ENCODE results near the gene RUFY1.

Gene RUFY1

DNA sequence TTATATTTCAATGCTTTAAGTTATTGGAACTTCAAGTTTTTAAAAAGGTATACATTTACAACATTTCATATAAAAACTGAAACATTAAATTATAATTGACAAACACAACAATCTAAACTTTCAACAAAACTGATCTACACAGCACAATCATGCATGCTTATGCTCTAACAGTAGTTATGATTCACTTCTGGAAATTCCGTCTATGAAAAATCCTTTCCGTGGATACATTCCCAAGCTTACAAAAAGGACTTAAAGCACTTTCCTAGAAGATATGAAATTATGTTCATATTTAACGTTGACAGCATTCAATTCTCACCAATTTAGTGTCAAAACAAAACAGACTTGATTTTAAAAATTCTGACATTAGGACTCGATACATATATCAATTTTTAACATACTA is 69.4 kb downstream of the RUFY1 start:
- Histone ChIP-seq H3K4me3 (ENCODE audit: low read depth in 1 of 2, low read length in 2 of 2) (peak overlapping the region; percentile 82 to 85; a peak in 2 of 4 replicates), H3K27me3 (ENCODE audit: insufficient read depth, low read length, poor library complexity) (no peaks in the 10 kb centered on the region), H3K27ac (ENCODE audit: low read length) (no peak overlapping the region), H3K9me3 (ENCODE audit: insufficient read depth, low read length, severe bottlenecking) (no peaks in the 10 kb centered on the region), H2AFZ (ENCODE audit: low read depth, low read length) (no peak overlapping the region), H4K20me1 (ENCODE audit: insufficient read depth, low read length) (peaks cover 84% of the 10 kb centered on the region), H3K9ac (ENCODE audit: low read depth, low read length) (peak overlapping the region; percentile 100), H3K79me2 (ENCODE audit: insufficient read depth, low read length) (peaks cover 96% of the 10 kb centered on the region), H3K4me1 (ENCODE audit: insufficient read depth, low read length) (peaks cover 61% of the 10 kb centered on the region), H3K36me3 (ENCODE audit: insufficient read depth, low read length) (peaks cover 85% of the 10 kb centered on the region), H3K4me2 (ENCODE audit: insufficient read depth, low read length) (peak overlapping the region; percentile 89)
- no peak for DNase-seq
- TF ChIP-seq EZH2 (IDR thresholded peaks at IDR 0.05; ENCODE audit: borderline replicate concordance, low read depth, low read length, severe bottlenecking), result no peak
- TF ChIP-seq, protein P1, sequence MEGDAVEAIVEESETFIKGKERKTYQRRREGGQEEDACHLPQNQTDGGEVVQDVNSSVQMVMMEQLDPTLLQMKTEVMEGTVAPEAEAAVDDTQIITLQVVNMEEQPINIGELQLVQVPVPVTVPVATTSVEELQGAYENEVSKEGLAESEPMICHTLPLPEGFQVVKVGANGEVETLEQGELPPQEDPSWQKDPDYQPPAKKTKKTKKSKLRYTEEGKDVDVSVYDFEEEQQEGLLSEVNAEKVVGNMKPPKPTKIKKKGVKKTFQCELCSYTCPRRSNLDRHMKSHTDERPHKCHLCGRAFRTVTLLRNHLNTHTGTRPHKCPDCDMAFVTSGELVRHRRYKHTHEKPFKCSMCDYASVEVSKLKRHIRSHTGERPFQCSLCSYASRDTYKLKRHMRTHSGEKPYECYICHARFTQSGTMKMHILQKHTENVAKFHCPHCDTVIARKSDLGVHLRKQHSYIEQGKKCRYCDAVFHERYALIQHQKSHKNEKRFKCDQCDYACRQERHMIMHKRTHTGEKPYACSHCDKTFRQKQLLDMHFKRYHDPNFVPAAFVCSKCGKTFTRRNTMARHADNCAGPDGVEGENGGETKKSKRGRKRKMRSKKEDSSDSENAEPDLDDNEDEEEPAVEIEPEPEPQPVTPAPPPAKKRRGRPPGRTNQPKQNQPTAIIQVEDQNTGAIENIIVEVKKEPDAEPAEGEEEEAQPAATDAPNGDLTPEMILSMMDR (IDR thresholded peaks at IDR 0.05; ENCODE audit: borderline replicate concordance, extremely low read depth, low read length, poor library complexity, severe bottlenecking), result no peak
- ATAC-seq (ENCODE audit: insufficient read depth, low read depth), result no peak

DNA sequence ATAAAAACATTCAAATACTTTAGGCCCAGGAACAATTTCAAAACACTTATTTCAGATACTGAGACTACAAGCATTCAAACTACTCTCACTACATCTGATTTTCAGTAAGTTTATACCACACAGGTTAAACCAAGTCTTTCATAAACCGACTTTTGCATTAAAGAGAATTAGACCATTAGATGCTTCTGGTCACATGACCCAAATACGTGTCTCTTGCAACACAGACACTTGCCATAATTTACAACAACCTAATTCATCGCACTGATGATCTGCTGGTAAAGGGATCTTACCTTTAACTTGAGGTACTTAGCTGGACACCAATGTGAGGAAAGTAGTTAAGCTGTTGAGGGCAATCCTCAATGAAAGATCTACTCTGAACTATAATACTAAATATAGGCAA is 69.9 kb downstream of the RUFY1 start:
- Histone ChIP-seq H3K4me3 (ENCODE audit: low read depth in 1 of 2, low read length in 2 of 2) (peak overlapping the region; percentile 82 to 85; a peak in 3 of 4 replicates), H3K4me2 (ENCODE audit: insufficient read depth, low read length) (peak overlapping the region; percentile 89), H3K27me3 (ENCODE audit: insufficient read depth, low read length, poor library complexity) (no peaks in the 10 kb centered on the region), H3K4me1 (ENCODE audit: insufficient read depth, low read length) (peaks cover 66% of the 10 kb centered on the region), H2AFZ (ENCODE audit: low read depth, low read length) (no peak overlapping the region), H3K36me3 (ENCODE audit: insufficient read depth, low read length) (peaks cover 80% of the 10 kb centered on the region), H3K9me3 (ENCODE audit: insufficient read depth, low read length, severe bottlenecking) (no peaks in the 10 kb centered on the region), H4K20me1 (ENCODE audit: insufficient read depth, low read length) (peaks cover 79% of the 10 kb centered on the region), H3K9ac (ENCODE audit: low read depth, low read length) (peak overlapping the region; percentile 100), H3K79me2 (ENCODE audit: insufficient read depth, low read length) (peaks cover 96% of the 10 kb centered on the region), H3K27ac (ENCODE audit: low read length) (no peak overlapping the region; the same call in 1 of the 2 replicates)
- DNase-seq (no peak), ATAC-seq (ENCODE audit: insufficient read depth, low read depth) (no peak)
- no peak for TF ChIP-seq EZH2 (IDR thresholded peaks at IDR 0.05; ENCODE audit: borderline replicate concordance, low read depth, low read length, severe bottlenecking)
- TF ChIP-seq, protein P1 (IDR thresholded peaks at IDR 0.05; ENCODE audit: borderline replicate concordance, extremely low read depth, low read length, poor library complexity, severe bottlenecking), result no peak

DNA sequence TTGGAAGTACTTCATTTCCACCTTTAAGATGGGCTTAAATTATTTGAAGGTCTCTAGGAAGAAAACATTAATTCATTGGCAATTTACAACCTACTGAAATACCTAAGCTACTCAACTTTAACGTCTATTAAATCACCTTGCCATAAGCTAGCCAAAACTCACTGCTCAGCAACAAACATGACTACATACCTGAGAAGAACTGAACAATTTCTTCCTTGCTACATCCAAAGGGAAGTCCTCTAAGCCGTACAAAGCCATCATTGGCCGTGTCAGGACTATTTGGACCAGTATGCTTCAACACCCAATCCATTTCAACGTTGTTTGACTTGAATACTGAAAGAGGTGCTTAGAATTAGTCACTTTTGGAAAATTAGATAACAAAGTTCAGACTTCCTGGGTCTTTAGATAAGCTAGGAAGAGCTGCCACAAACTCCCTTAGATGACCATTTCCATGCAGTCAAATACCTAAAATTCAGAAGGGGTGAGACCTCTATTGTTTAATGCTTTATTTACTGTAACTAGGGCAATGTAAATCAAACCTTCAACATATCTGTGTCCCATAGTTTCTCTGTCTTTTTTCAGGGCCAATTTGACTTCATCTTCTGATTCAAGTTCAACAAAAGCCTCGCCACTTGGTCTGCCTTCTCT is 70.5 kb downstream of the RUFY1 start:
- peak overlapping the region; percentile 82 to 85; a peak in 3 of 4 replicates for H3K4me3 ChIP-seq (ENCODE audit: low read depth in 1 of 2, low read length in 2 of 2)
- DNase-seq, result no peak
- H3K4me1 ChIP-seq (ENCODE audit: insufficient read depth, low read length), result peaks cover 66% of the 10 kb centered on the region

More for the DNA sequence above, 70.5 kb downstream of the RUFY1 start:
- H3K27ac ChIP-seq (ENCODE audit: low read length), result peak overlapping the region; percentile 64; the same call in 1 of the 2 replicates
- no peaks in the 10 kb centered on the region for H3K27me3 ChIP-seq (ENCODE audit: insufficient read depth, low read length, poor library complexity)
- peaks cover 95% of the 10 kb centered on the region for H3K79me2 ChIP-seq (ENCODE audit: insufficient read depth, low read length)
- no peak for ATAC-seq (ENCODE audit: insufficient read depth, low read depth)
- no peaks in the 10 kb centered on the region for H3K9me3 ChIP-seq (ENCODE audit: insufficient read depth, low read length, severe bottlenecking)
- H2AFZ ChIP-seq (ENCODE audit: low read depth, low read length), result no peak overlapping the region
- peak overlapping the region; percentile 100 for H3K9ac ChIP-seq (ENCODE audit: low read depth, low read length)
- no peak for TF ChIP-seq EZH2 (IDR thresholded peaks at IDR 0.05; ENCODE audit: borderline replicate concordance, low read depth, low read length, severe bottlenecking)
- TF ChIP-seq, protein P1 (IDR thresholded peaks at IDR 0.05; ENCODE audit: borderline replicate concordance, extremely low read depth, low read length, poor library complexity, severe bottlenecking), result no peak
- H4K20me1 ChIP-seq (ENCODE audit: insufficient read depth, low read length), result peaks cover 74% of the 10 kb centered on the region
- peak overlapping the region; percentile 89 for H3K4me2 ChIP-seq (ENCODE audit: insufficient read depth, low read length)
- peaks cover 75% of the 10 kb centered on the region for H3K36me3 ChIP-seq (ENCODE audit: insufficient read depth, low read length)

Measured in DND-41 (cell line).